Stimulated activated CD8-positive, alpha-beta memory T cell treated with anti-CD3 and anti-CD28 coated beads, Interleukin-15, amount 100 ng/mL, for 1 hour (primary cell): Measurements from ENCODE around the gene OR8S1.
"Not testable (repeated sequence)": the region's sequence is repeated elsewhere in the genome, so short reads cannot be mapped to it uniquely, and the experiment has no call there.

Source experiments
- DNase-seq: peaks from one replicate; pipeline ENCODE4 v3.0.0-alpha.2; 2020; ENCODE audit warnings: low read depth

The OR8S1 gene

DNA sequence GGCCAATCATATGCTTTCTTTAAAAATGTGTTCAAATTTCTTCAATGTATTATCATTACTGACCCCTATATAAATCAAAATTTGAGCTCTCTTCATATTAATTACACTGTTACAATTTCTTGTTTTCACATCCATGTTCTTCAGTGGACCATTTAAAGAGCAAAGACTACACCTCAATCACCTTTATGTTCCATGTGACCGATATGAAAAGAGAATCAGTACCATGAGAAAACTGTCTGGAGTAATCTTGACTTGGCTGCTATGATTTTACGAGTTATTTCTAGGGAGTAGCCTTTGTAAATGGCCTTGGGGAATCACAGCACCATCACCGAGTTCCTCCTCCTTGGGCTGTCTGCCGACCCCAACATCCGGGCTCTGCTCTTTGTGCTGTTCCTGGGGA, at the start of gene OR8S1:
Gene OR8S1, plus strand, starts transcription at position 301 of the 400 bp plus-strand sequence. Its CDS starts 0 bp downstream, at position 301.
- no peak for DNase-seq

GRCh38 chr12:48482198-48482597, 43.2 kb upstream of the OR8S1 start, which contains the start of gene C12orf54:
Gene C12orf54 (plus strand): TSS chr12:48482498. CDS start chr12:48483297, 799 bp downstream.
- no peak for DNase-seq

DNA sequence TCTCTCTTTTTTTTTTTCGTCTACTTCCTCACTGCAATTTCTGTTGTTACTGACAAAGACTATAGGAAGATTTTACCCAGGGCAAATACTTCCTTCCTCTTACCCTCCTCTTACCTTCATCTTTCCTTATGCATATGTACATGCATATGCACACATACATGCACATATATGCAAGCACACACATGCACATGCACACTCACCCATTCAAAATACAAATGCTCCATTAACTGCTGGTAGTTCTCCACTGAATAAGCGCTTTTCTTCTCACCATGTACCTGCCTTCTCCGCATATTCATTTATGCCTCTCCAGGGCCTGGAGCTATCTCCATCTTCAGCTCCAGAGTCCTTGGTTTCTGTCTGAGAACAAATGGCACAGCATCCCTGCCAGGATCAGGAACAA, 42.5 kb upstream of the OR8S1 start:
- DNase-seq, result no peak

DNA sequence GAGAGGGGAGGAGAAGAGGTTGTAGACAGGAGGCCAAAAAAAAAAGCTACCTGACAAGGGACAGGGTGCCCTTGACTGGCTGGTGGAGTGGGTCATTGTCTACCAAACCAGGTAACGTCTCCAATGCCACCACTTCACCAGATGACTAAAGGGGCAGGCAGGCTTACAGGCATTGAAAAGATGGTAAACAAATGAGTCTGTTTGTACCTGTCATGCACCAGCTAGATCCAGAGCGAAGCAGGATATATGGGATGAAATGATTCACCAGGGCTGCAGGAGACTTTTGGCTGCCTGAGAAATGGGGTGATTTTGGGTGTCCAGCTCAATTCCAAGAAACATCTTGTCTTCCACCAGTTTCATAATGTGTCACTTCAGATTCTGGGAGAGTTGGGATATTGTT, 39.2 kb upstream of the OR8S1 start:
- DNase-seq, result no peak

- DNase-seq, result no peak
These were observed 38.8 kb upstream of the OR8S1 start for GRCh38 chr12:48486679-48487078.

DNA sequence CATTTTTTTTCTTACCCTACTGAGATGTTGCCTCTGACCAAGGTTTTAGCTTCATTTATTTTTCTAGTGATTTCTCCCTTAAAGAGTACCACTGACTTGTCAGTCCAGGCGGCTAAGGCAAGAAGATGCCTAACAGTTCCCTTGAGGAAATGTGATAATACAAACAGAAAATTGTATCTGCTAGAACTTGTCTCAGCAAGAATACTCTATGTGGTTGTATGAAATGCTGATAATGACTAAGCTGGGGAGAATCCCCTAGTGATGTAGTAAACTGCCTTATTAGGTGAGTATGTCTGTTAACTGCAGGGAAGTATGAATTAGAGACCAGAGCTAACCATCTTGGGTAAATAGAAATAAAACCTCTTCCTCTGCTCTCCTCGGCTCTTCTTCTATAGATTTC, 36.4 kb upstream of the OR8S1 start:
- DNase-seq, result no peak

DNA sequence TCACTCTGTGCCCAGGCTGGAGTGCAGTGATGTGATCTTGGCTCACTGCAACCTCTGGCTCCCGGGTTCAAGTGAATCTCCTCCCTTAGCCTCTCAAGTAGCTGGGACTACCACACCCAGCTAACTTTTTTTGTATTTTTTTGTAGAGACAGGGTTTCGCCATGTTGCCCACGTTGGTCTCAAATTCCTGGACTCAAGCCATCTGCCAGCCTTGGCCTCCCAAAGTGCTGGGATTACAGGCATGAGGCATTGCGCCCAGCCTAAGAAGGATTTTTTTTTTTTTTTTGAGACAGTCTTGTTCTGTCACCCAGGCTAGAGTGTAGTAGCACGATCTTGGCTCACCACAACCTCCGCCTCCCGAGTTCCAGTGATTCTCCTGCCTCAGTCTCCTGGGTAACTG, 36.0 kb upstream of the OR8S1 start:
- not testable (repeated sequence) for DNase-seq

- DNase-seq, result not testable (repeated sequence)
These were observed 25.2 kb upstream of the OR8S1 start for GRCh38 chr12:48500281-48500680.

DNA sequence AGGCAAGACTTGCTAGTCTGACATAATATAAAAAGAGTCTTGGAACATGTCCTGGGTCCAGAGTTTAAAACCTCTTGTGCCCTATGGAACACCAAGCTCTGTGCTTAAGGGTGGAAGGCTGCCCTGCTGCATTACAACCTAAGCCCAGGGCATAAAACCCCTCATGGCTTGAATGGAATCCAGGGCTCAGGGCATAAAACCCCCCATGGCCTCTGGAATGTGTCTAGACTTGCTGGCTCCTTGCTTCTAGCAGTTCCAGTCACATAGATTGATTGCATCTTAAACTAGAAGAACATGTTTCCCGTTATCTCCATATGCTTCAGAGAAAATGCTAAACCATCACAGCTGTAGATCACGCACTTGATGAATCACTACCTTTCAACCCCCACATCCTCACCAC, 18.6 kb upstream of the OR8S1 start:
- not testable (repeated sequence) for DNase-seq

DNA sequence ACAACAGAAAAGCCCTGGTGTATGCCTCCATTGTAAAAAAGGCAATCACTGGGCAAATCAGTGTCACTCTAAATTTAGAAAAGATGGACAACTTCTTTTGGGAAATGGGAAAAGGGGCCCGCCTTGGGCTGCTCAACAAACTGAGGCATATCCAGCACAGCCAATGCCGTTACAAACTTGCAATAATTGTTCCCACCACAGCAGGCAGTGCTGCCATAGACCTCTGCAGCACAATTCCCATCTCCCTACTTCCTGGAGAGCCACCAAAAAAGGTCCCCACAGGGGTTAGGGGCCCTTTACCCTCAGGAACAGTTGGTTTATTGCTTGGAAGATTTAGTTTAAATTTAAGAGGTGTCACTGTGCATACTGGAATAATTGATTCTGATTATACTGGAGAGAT, 16.4 kb upstream of the OR8S1 start:
- DNase-seq, result no peak

DNA sequence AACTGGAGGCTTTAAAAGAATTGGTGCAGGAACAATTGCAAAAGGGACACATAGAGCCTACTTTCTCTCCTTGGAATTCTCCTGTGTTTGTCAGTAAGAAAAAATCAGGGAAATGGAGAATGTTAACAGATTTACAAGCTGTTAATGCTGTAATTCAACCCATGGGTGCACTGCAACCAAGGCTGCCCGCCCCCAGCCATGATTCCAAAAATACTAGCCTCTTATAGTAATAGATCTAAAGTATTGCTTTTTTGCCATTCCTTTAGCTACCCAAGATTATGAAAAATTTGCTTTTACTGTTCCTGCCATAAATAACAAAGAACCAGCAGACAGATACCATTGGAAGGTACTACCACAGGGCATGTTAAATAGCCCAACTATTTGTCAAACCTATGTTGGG, 15.3 kb upstream of the OR8S1 start:
- no peak for DNase-seq

DNA sequence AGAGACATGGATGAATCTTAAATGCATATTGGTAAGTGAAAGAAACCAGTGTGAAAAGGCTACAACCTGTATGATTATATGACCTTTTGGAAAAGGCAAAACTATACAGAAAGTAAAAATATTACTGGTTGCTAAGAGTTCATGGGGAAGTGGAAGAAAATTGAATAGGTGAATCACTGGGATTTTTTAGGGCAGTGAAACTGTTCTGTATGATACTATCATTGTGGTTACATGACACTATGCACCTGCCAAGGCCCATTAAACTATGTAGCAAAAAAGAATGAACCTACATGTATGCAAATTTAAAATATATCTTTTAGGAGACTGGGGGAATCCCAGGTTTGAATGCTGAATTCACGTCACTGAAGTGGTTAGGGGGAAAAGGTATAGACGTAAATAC, 12.6 kb upstream of the OR8S1 start:
- no peak for DNase-seq

DNA sequence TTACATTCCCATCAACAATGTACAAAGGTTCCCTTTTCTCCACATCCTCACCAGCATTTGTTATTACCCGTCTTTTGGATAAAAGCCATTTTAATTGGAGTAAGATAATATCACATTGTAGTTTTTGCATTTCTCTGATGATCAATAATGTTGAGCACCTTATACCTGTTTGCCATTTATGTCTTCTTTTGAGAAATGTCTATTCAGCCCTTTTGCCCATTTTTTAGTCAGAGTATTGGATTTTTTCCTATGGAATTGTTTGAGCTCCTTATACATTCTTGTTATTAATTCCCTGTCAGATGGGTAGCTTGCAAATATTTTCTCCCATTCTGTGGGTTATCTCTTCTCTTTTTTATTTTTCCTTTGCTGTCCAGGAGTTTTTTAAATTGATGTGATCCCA, 10.7 kb upstream of the OR8S1 start:
- DNase-seq, result no peak

- not testable (repeated sequence) for DNase-seq
These were observed 5.1 kb upstream of the OR8S1 start for GRCh38 chr12:48520381-48520780.

DNA sequence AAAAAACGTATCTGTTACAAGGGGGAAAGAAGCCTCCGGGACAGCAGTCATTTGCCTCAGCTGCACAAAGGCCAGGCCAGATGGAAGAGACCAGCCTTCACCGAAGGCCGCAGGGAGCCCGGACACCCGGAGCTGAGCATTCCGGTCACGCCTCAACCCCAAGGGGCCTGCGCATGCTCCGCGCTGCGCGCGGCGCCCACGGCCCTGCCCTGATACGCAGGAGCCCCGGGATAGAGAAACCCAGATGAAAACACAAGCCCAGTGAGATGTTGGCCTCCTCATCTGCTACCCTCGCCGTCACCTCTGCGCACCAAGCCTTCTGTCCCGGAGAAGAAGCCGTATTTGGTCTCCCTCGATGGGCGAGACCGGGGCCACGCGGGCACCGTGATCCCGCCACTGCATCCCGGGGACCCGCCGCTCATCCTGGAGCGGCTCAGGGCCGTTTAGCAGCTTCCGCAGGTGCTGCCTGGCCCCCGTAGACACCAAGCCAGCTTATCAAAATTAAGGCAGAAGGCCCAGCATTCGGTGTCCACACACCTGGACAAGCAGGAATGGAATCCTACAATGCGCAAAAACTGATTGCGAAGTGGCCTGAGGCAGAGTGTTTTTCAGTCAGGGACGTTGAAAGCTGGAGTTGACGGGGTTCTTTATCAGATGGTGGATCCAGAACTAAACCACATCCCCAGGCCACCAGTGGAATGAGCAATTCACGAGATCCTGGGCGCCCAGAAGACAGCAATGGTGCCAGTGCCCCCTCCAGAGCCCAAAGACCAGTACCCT, 2.6 kb downstream of the OR8S1 start:
- DNase-seq, result no peak

- no peak for DNase-seq
These were observed 7.2 kb downstream of the OR8S1 start for GRCh38 chr12:48532601-48533000.

DNA sequence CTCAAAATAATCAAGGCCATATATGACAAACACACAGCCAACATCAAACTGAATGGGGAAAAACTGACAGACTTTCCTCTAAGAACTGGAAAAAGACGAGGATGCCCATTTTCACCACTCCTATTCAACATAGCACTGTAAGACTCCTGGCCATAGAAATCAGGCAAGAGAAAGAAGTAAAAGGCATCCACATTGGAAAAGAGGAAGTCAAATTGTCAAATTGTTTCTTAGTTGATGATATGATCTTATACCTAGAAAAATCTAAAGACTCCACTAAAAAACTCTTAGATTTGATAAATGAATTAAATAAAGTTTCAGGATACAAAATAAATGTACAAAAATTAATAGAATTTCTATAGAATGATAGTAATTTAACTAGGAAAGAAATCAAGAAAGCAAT, 11.2 kb downstream of the OR8S1 start:
- DNase-seq, result no peak

DNA sequence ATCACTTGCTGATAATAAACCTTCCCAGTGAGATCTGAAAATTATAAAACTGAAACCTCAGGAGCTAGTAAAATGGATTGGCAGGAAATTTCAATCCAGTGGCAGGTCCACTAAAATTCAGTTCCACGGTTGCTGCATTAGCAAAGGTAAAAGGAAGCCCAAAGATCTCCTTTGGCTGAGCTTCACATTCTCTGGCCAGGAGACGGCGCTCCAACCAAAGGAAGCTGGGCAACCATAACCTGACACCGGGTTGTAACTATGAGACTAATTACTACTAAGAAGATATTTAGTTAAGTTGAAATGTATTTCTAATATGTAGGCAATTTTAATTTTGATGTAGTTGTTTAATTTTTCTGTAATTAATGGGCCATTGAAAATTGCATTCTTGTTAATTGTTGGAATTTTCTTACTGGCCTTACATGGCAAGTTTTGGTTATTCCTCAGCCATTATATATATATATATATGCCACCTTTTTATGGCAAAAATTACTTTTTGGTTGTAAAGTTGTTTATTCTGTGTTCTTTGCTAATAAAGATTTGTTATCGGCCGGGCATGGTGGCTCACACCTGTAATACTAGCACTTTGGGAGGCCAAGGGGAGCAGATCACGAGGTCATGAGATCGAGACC, 17.0 kb downstream of the OR8S1 start:
- DNase-seq, result peak; percentile 12

DNA sequence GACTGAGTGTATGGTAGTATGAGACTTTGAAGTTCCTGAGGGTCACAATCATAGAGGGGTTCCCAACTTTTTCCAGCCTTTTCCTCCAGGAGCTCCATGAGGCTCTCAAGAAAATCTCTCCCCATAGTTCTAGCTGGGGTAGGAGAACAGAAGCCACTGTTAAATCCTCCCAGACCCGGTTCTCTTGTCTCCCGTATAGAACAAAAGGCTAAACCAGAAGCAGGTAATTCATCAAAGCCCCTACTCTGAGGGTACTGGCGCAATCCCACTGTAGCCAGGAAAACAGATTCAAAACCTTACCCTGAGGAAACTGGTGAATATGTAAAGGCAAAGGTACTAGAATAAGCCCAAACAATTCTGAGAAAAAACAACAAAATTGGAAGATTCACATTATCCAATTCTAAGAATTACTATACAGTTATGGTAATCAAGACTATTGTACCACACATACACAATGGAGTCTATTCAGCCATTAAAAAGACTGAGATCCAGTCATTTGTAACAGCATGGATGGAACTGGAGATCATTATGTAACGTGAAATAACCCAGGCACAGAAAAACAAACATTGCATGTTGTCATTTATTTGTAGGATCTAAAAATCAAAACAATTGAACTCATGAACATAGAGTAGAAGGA, 20.5 kb downstream of the OR8S1 start:
- DNase-seq, result no peak

- DNase-seq, result not testable (repeated sequence)
These were observed 21.6 kb downstream of the OR8S1 start for GRCh38 chr12:48547012-48547411.

DNA sequence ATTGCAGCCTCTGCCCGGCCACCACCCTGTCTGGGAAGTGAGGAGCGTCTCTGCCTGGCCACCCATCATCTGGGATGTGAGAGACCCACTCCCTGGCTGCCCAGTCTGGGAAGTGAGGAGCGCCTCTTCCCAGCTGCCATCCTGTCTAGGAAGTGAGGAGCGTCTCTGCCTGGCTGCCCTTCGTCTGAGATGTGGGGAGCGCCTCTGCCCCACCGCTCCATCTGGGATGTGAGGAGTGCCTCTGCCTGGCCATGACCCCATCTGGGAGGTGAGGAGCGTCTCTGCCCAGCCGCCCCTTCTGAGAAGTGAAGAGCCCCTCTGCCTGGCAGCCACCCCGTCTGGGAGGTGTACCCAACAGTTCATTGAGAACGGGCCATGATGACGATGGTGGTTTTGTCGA, 26.2 kb downstream of the OR8S1 start:
- DNase-seq, result not testable (repeated sequence)

DNA sequence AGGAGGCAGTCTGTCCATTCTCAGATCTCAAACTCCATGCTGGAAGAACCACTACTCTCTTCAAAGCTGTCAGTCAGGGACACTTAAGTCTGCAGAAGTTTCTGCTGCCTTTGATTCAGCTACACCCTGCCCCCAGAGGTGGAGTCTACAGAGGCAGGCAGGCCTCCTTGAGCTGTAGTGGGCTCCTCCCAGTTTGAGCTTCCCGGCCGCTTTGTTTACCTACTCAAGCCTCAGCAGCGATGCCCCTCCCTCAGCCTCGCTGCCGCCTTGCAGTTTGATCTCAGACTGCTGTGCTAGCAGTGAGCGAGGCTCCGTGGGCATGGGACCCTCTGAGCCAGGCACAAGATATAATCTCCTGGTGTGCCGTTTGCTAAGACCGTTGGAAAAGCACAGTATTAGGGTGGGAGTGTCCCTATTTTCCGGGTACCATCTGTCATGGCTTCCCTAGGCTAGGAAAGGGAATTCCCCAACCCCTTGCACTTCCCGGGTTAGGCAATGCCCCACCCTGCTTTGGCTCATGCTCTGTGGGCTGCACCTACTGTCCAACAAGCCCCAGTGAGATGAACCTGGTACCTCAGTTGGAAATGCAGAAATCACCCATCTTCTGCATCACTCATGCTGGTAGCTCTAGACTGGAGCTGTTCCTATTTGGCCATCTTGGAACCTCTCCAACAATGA, 28.4 kb downstream of the OR8S1 start:
- DNase-seq, result not testable (repeated sequence)

DNA sequence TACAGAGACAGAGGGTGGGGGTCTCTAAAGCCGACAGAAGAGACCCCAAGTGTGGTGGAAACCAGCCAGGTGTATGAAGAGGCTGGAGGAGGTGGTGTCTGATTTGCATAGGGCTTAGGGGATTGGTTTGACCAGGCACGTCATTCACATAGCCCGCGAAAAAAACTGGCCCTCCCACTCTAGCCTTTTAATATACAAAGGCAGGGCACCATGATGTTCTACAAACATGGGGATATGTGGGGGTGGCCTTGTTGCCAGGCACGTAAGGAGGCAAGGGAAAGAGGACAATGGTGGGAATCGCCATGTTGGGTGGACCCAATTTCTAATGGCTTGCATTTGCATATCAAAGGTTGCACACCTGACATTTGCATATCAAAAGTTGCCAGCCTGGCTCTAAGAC, 31.2 kb downstream of the OR8S1 start:
- DNase-seq, result no peak
